T47D (cell line): ENCODE measurements around the gene ZNF605.

Experiments used
- DNase-seq, 2 experiments: peaks; one replicate each; pipeline versions ENCODE4 v3.0.0 to v3.0.0-alpha.2; 2011 to 2012; ENCODE audit warnings: low read depth in 1 of 2, low spot score in 1 of 2
- JUND ChIP-seq: IDR thresholded peaks from 2 replicates; pipeline ENCODE4 v1.6.1; 2012; ENCODE audit warnings: low read depth
- in situ Hi-C: cut with HindIII; loops from 2 replicates; pipeline ENCODE4 v1.10.0; 2016; ENCODE audit warnings: low sequenced_read_pairs, low pct_unique_long_range_greater_than_20kb

Gene ZNF605

GRCh38 chr12:132873724-132874123 is 82.4 kb downstream of the ZNF605 start:
- in situ Hi-C loops: no loop called here
- no peak for DNase-seq
- no peak for TF ChIP-seq JUND

- no peak for DNase-seq
- no peak for TF ChIP-seq JUND
- in situ Hi-C loops: no loop called here
Measured at GRCh38 chr12:132872975-132873421, 83.1 kb downstream of the ZNF605 start.

GRCh38 chr12:132872073-132872855 is 83.8 kb downstream of the ZNF605 start:
- no peak for DNase-seq
- in situ Hi-C loops: no loop called here
- no peak for TF ChIP-seq JUND

GRCh38 chr12:132869551-132869950 is 86.6 kb downstream of the ZNF605 start:
- DNase-seq: no peak
- in situ Hi-C loops: no loop called here
- no peak for TF ChIP-seq JUND
